ENCODE results near the gene NOTCH1. TPM values are rescaled to one million over a fixed set of nuclear protein-coding genes. Genes with fewer than 3 reads are reported as not detected.

NOTCH1 gene
- total and polyA plus RNA-seq, 11 donors: 8.0 to 47.3 (median 20.3) TPM

GRCh38 chr9:136496801-136497620, 48.8 kb downstream of the NOTCH1 start:
- TF ChIP-seq POLR2A (IDR thresholded peaks at IDR 0.05) (no peak), CTCF (IDR thresholded peaks at IDR 0.05) (no peak)
- no peak for ATAC-seq
- intact Hi-C loops (cut with DNase I): loop anchor here in 2 of 10 donors (5.0 to 10.0 kb wide), 2 partner anchors 45 to 48 kb away; partner anchors contain the start of gene NOTCH1 (in 1 of the 2)
- peaks cover 0 to 24% (median 0%) of the 10 kb centered on the region in 12 donors for H3K4me1 ChIP-seq
- 89 to 93% (median 92%) methylated on average over 24 to 56 of the region's 56 CpGs for WGBS, 4 donors
- H3K27me3 ChIP-seq: no peaks in the 10 kb centered on the region
- no peaks in the 10 kb centered on the region for H3K9me3 ChIP-seq
- DNase-seq: no peak
- H3K4me3 ChIP-seq: no peak overlapping the region
- H3K27ac ChIP-seq: no peak overlapping the region
- peaks cover 2 to 78% (median 72%) of the 10 kb centered on the region in 9 donors for H3K36me3 ChIP-seq

GRCh38 chr9:136496181-136496580, 49.7 kb downstream of the NOTCH1 start:
- WGBS, 4 donors: 79 to 88% (median 84%) methylated on average over 14 to 18 of the region's 18 CpGs
- intact Hi-C loops (cut with DNase I): loop anchor here in 2 of 10 donors (5.0 to 10.0 kb wide), 2 partner anchors 46 to 49 kb away; partner anchors contain the start of gene NOTCH1 (in 1 of the 2)
- no peaks in the 10 kb centered on the region for H3K27me3 ChIP-seq
- TF ChIP-seq POLR2A (IDR thresholded peaks at IDR 0.05) (no peak), CTCF (IDR thresholded peaks at IDR 0.05) (no peak)
- H3K4me3 ChIP-seq: no peak overlapping the region
- no peak overlapping the region for H3K27ac ChIP-seq
- ATAC-seq (no peak), DNase-seq (no peak)
- H3K9me3 ChIP-seq: no peaks in the 10 kb centered on the region
- H3K4me1 ChIP-seq: peaks cover 0 to 24% (median 0%) of the 10 kb centered on the region in 12 donors
- H3K36me3 ChIP-seq: peaks cover 0 to 70% (median 64%) of the 10 kb centered on the region in 9 donors

DNA sequence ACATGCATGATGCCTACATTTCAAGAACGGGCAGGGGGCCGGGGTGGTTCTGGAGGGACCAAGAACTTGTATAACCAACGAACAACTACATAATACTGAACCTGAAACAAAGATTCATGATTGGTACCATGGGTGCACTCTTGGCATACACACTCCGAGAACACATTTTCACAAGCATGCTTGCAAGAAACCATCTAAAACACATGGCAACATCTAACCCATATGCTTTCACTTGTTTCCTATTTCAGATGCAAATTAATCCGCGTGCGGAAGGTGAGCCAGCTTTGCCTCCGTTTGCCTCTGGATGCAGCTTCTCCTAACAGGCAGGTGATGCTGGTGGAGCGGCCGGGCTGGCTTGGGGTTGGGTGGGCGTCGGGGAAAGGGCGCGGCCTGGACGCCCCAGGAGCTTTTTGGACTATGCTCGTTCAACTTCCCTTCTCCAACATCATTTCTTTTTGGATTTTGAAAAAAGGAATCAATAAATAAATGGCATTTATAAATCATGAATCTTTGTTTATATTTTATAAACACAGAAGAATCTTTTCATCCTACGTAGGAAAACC, 50.5 kb downstream of the NOTCH1 start:
- Histone ChIP-seq H3K36me3 (peaks cover 0 to 61% (median 55%) of the 10 kb centered on the region in 9 donors), H3K27ac (no peak overlapping the region), H3K4me1 (peaks cover 0 to 24% (median 0%) of the 10 kb centered on the region in 12 donors), H3K27me3 (no peaks in the 10 kb centered on the region), H3K4me3 (no peak overlapping the region), H3K9me3 (no peaks in the 10 kb centered on the region)
- intact Hi-C loops (cut with DNase I): loop anchor here in 2 of 10 donors (5.0 to 10.0 kb wide), 2 partner anchors 47 to 49 kb away; partner anchors contain the start of gene NOTCH1 (in 1 of the 2)
- DNase-seq (no peak), ATAC-seq (no peak)
- TF ChIP-seq CTCF (IDR thresholded peaks at IDR 0.05) (no peak), POLR2A (IDR thresholded peaks at IDR 0.05) (no peak)
- 89 to 93% (median 90%) methylated on average over 17 of the region's 17 CpGs for WGBS, 4 donors
